ENCODE results near the gene AFMID. TPM values are rescaled to one million over a fixed set of nuclear protein-coding genes. Genes with fewer than 3 reads are reported as not detected.

AFMID gene
- total and polyA plus RNA-seq, 2 of the 13 experiments (the other 11 are each of a cell fraction or from before 2014, with no cell fraction given) = 249 to 270 TPM

DNA sequence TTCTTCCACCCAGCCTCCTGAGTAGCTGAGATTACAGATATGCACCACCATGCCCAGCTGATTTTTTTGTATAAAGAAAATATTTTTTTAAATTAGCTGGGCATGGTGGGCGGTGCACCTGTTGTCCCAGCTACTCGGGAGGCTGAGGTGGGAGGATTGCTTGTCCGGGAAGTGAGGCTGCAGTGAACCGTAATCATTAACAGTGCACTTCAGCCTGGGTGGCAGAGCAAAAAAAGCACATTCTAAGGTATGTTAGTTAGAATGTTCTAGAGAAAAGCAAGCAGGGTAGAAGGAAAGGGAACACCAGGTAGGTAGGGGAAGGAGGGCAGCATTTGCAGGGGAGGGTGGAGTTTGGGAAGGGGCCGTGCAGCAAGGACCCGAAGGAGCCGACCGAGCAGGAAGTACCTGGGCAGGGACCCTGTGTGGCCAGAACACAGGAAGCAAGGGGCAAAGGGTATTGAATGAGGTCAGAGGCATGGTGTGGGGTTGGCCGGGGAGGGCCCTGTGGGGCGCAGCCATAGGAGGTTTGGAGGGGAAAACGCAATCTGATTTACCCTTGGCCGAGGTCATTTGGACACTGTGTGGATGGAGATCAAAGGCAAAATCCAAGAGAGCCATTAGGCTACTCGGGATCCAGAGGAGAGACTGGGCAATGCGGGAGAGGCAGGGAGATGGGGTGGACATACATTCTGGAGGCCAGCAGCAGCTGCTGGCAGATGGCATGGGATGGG lies 38.7 kb upstream of the AFMID start (continued):
- TF ChIP-seq, protein P1, sequence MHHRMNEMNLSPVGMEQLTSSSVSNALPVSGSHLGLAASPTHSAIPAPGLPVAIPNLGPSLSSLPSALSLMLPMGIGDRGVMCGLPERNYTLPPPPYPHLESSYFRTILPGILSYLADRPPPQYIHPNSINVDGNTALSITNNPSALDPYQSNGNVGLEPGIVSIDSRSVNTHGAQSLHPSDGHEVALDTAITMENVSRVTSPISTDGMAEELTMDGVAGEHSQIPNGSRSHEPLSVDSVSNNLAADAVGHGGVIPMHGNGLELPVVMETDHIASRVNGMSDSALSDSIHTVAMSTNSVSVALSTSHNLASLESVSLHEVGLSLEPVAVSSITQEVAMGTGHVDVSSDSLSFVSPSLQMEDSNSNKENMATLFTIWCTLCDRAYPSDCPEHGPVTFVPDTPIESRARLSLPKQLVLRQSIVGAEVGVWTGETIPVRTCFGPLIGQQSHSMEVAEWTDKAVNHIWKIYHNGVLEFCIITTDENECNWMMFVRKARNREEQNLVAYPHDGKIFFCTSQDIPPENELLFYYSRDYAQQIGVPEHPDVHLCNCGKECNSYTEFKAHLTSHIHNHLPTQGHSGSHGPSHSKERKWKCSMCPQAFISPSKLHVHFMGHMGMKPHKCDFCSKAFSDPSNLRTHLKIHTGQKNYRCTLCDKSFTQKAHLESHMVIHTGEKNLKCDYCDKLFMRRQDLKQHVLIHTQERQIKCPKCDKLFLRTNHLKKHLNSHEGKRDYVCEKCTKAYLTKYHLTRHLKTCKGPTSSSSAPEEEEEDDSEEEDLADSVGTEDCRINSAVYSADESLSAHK (CRISPR knock-in tag; IDR thresholded peaks at IDR 0.05; ENCODE audit: borderline replicate concordance) = no peak
- TF ChIP-seq KAT8 (CRISPR knock-in tag; IDR thresholded peaks at IDR 0.05) = no peak
- no peak for TF ChIP-seq TSC22D2 (CRISPR knock-in tag; IDR thresholded peaks at IDR 0.05; ENCODE audit: borderline replicate concordance)
- no peak for TF ChIP-seq ZKSCAN5 (CRISPR knock-in tag; IDR thresholded peaks at IDR 0.05)
- TF ChIP-seq, protein P2, sequence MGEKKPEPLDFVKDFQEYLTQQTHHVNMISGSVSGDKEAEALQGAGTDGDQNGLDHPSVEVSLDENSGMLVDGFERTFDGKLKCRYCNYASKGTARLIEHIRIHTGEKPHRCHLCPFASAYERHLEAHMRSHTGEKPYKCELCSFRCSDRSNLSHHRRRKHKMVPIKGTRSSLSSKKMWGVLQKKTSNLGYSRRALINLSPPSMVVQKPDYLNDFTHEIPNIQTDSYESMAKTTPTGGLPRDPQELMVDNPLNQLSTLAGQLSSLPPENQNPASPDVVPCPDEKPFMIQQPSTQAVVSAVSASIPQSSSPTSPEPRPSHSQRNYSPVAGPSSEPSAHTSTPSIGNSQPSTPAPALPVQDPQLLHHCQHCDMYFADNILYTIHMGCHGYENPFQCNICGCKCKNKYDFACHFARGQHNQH (CRISPR knock-in tag; IDR thresholded peaks at IDR 0.05) = 0 out of 2 replicates have a peak, but pooled peaks have one; percentile 26
- peak; percentile 66 for TF ChIP-seq RARA (CRISPR knock-in tag; IDR thresholded peaks at IDR 0.05)
- TF ChIP-seq ZNF615 (CRISPR knock-in tag; IDR thresholded peaks at IDR 0.05; ENCODE audit: borderline replicate concordance) = no peak
- peak; percentile 78 for TF ChIP-seq HOXA3 (CRISPR knock-in tag; IDR thresholded peaks at IDR 0.05)
- TF ChIP-seq MIER3 (CRISPR knock-in tag; IDR thresholded peaks at IDR 0.05; ENCODE audit: borderline replicate concordance) = no peak
- TF ChIP-seq, protein P3, sequence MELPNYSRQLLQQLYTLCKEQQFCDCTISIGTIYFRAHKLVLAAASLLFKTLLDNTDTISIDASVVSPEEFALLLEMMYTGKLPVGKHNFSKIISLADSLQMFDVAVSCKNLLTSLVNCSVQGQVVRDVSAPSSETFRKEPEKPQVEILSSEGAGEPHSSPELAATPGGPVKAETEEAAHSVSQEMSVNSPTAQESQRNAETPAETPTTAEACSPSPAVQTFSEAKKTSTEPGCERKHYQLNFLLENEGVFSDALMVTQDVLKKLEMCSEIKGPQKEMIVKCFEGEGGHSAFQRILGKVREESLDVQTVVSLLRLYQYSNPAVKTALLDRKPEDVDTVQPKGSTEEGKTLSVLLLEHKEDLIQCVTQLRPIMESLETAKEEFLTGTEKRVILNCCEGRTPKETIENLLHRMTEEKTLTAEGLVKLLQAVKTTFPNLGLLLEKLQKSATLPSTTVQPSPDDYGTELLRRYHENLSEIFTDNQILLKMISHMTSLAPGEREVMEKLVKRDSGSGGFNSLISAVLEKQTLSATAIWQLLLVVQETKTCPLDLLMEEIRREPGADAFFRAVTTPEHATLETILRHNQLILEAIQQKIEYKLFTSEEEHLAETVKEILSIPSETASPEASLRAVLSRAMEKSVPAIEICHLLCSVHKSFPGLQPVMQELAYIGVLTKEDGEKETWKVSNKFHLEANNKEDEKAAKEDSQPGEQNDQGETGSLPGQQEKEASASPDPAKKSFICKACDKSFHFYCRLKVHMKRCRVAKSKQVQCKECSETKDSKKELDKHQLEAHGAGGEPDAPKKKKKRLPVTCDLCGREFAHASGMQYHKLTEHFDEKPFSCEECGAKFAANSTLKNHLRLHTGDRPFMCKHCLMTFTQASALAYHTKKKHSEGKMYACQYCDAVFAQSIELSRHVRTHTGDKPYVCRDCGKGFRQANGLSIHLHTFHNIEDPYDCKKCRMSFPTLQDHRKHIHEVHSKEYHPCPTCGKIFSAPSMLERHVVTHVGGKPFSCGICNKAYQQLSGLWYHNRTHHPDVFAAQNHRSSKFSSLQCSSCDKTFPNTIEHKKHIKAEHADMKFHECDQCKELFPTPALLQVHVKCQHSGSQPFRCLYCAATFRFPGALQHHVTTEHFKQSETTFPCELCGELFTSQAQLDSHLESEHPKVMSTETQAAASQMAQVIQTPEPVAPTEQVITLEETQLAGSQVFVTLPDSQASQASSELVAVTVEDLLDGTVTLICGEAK (IDR thresholded peaks at IDR 0.05) = no peak
- TF ChIP-seq, protein P3 (CRISPR knock-in tag; IDR thresholded peaks at IDR 0.05) = peak; percentile 34; the same call in 1 of the 2 replicates
- no peak for TF ChIP-seq RAD51 (IDR thresholded peaks at IDR 0.05; ENCODE audit: borderline replicate concordance)
- TF ChIP-seq MYC (CRISPR knock-in tag; IDR thresholded peaks at IDR 0.05; ENCODE audit: borderline replicate concordance) = no peak; the same call in 1 of the 2 replicates
- TF ChIP-seq PITX1 (CRISPR knock-in tag; IDR thresholded peaks at IDR 0.05) = peak; percentile 50; the same call in 1 of the 2 replicates
- TF ChIP-seq SAFB2 (CRISPR knock-in tag; IDR thresholded peaks at IDR 0.05; ENCODE audit: borderline replicate concordance, low read depth) = peak; percentile 39; the same call in 1 of the 2 replicates

Data from HepG2 (cell line).